ENCODE data around the gene PCDHA1. TPM values are rescaled to one million over a fixed set of nuclear protein-coding genes. Genes with fewer than 3 reads are reported as not detected.

The PCDHA1 gene
- total and polyA plus RNA-seq, 9 of the 15 experiments (the other 6 are each of a cell fraction or from before 2014, with no cell fraction given) = not detected

DNA sequence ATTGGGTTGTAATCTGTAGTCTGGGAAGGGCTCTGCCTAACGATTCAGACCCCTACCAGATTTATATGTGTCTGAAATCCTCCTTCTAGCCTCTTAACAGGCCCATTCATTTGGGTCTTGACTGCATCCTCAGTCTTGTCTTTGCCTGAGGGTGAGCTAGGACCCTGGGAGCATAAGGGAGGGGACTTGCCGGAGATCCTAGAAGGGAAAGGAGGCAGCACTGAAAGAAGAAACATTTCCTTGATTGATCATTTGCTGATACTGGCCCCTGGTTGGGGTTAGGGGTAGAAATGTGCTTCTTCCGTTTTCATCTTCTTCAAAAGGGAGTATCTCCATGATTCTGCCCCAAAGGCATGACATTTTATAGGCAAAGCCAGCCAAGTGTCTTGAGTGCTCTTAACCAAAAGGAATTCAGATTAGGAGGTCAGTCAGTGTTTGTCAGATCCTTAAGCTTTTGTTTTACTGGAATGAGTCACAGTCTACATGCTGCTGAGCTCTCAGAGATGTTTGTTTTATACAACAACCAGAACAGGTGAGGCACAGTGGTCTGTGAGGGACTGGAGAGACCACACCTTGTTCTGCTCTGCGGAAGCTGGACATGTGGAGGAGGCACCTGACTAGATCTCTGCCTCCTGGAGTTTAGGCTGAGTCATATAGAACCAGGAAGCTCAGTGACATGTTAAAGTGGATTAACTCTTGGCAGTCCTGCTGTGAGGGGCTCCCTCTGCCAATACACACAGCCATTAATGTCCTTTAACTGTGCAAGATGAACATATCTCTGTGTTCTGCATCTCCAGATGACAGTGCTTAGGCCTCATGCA, 218.1 kb downstream of the PCDHA1 start (continued):
- TF ChIP-seq HMGN3 (IDR thresholded peaks at IDR 0.05; ENCODE audit: borderline replicate concordance, extremely low read depth, insufficient read length, low read depth, low read length) (no peak), OTX1 (CRISPR knock-in tag; IDR thresholded peaks at IDR 0.05) (no peak), CAMTA2 (CRISPR knock-in tag; conservative IDR thresholded peaks at IDR 0.05) (no peak), GABPB2 (CRISPR knock-in tag; conservative IDR thresholded peaks at IDR 0.05) (no peak), HNRNPL (IDR thresholded peaks at IDR 0.05; ENCODE audit: low read depth, low read length) (no peak), ARHGAP35 (IDR thresholded peaks at IDR 0.05; ENCODE audit: partially characterized antibody) (no peak), TAF7 (tag; IDR thresholded peaks at IDR 0.05) (no peak), ZFP30 (CRISPR knock-in tag; IDR thresholded peaks at IDR 0.05; ENCODE audit: borderline replicate concordance) (no peak), NR1H2 (CRISPR knock-in tag; IDR thresholded peaks at IDR 0.05) (no peak), CGGBP1 (CRISPR knock-in tag; IDR thresholded peaks at IDR 0.05) (no peak), SNAPC5 (CRISPR knock-in tag; IDR thresholded peaks at IDR 0.05) (no peak)
- TF ChIP-seq, protein P1, sequence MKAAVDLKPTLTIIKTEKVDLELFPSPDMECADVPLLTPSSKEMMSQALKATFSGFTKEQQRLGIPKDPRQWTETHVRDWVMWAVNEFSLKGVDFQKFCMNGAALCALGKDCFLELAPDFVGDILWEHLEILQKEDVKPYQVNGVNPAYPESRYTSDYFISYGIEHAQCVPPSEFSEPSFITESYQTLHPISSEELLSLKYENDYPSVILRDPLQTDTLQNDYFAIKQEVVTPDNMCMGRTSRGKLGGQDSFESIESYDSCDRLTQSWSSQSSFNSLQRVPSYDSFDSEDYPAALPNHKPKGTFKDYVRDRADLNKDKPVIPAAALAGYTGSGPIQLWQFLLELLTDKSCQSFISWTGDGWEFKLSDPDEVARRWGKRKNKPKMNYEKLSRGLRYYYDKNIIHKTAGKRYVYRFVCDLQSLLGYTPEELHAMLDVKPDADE (conservative IDR thresholded peaks at IDR 0.05; ENCODE audit: control insufficient read depth, low read depth, low read length) = no peak
- TF ChIP-seq, protein P2, sequence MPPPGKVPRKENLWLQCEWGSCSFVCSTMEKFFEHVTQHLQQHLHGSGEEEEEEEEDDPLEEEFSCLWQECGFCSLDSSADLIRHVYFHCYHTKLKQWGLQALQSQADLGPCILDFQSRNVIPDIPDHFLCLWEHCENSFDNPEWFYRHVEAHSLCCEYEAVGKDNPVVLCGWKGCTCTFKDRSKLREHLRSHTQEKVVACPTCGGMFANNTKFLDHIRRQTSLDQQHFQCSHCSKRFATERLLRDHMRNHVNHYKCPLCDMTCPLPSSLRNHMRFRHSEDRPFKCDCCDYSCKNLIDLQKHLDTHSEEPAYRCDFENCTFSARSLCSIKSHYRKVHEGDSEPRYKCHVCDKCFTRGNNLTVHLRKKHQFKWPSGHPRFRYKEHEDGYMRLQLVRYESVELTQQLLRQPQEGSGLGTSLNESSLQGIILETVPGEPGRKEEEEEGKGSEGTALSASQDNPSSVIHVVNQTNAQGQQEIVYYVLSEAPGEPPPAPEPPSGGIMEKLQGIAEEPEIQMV (tag; conservative IDR thresholded peaks at IDR 0.05; ENCODE audit: low read depth) = no peak

Data from K562 (cell line).